H1 (cell line): ENCODE results near the gene CRABP2. TPM values are rescaled to one million over a fixed set of nuclear protein-coding genes. Genes with fewer than 3 reads are reported as not detected.

Source experiments
- CTCF ChIA-PET: fragments of 300-600 bp; sonication (Branson Sonifier 250); formaldehyde crosslinking; loops from one replicate; lab custom pipeline; 2021; ENCODE audit not compliant: partially characterized antibody; lab: Charles Lee
- POLR2A ChIA-PET: fragments of 300-600 bp; sonication (Branson Sonifier 250); formaldehyde crosslinking; loops from one replicate; lab custom pipeline; 2021; ENCODE audit warnings: inconsistent platforms; ENCODE audit not compliant: partially characterized antibody; lab: Charles Lee
- DNase-seq, 2 experiments: peaks; one replicate each; pipeline versions ENCODE4 v3.0.0 to v3.0.0-alpha.2; 2010 to 2022; ENCODE audit warnings: low spot score in 2 of 2, low read depth in 1 of 2, mixed read lengths in 1 of 2
- FAIRE-seq: peaks from 2 replicates; lab custom pipeline; 2011; peaks lifted over from hg19 to GRCh38; lab: Jason Lieb, UNC
- H2AFZ ChIP-seq: 2 replicates; pipeline ENCODE4 v1.8.1; 2012; ENCODE audit warnings: low read length, inconsistent platforms
- H2AK5ac ChIP-seq: 2 replicates; pipeline ENCODE4 v1.6.1; 2013; ENCODE audit warnings: low read depth, low read length
- H2BK120ac ChIP-seq: replicated peaks from 2 replicates; pipeline ENCODE3; 2013; ENCODE audit warnings: low read depth, low read length, inconsistent platforms
- H2BK12ac ChIP-seq: 2 replicates; pipeline ENCODE4 v1.6.1; 2013; ENCODE audit warnings: low read depth, low read length
- H2BK15ac ChIP-seq: 2 replicates; pipeline ENCODE4 v1.6.1; 2013; ENCODE audit warnings: low read length
- H2BK20ac ChIP-seq: 2 replicates; pipeline ENCODE4 v1.6.1; 2013; ENCODE audit warnings: low read length
- H2BK5ac ChIP-seq: 2 replicates; pipeline ENCODE4 v1.6.1; 2013; ENCODE audit warnings: low read depth, low read length
- H3K14ac ChIP-seq: 2 replicates; pipeline ENCODE4 v1.6.1; 2013; ENCODE audit warnings: inconsistent platforms; ENCODE audit not compliant: insufficient read length
- H3K18ac ChIP-seq: 2 replicates; pipeline ENCODE4 v1.6.1; 2013; ENCODE audit warnings: low read length; ENCODE audit errors: extremely low read depth
- H3K23ac ChIP-seq: 2 replicates; pipeline ENCODE4 v1.6.1; 2013; ENCODE audit warnings: inconsistent platforms; ENCODE audit not compliant: insufficient read length
- H3K23me2 ChIP-seq: 2 replicates; pipeline ENCODE4 v1.6.1; 2013; ENCODE audit warnings: low read depth, low read length
- H3K27ac ChIP-seq: 2 replicates; pipeline ENCODE4 v1.6.1; 2011; ENCODE audit warnings: low read depth, low read length, inconsistent platforms
- H3K27me3 ChIP-seq, 4 experiments: replicated peaks in 1 of 4; 1 replicate in 1 of 4; 2 replicates in 3 of 4; pipeline versions ENCODE4 v1.6.1 to v1.8.1; 2011 to 2013; ENCODE audit warnings: low read length in 3 of 4, mild to moderate bottlenecking in 3 of 4, inconsistent platforms in 2 of 4, mixed read lengths in 2 of 4, moderate library complexity in 1 of 4; ENCODE audit not compliant: control insufficient read depth in 3 of 4, insufficient read depth in 3 of 4; ENCODE audit errors: extremely low read depth in 1 of 4
- H3K36me3 ChIP-seq, 4 experiments: 2 replicates each; pipeline versions ENCODE4 v1.6.1 to v1.8.1; 2011 to 2013; ENCODE audit warnings: mild to moderate bottlenecking in 4 of 4, low read length in 3 of 4, moderate library complexity in 2 of 4, control low read depth in 1 of 4, inconsistent platforms in 1 of 4; ENCODE audit not compliant: insufficient read depth in 4 of 4, control insufficient read depth in 2 of 4
- H3K4ac ChIP-seq: replicated peaks from 2 replicates; pipeline ENCODE3; 2013; ENCODE audit warnings: low read length, low read depth, mixed read lengths, inconsistent platforms; ENCODE audit not compliant: insufficient read length
- H3K4me1 ChIP-seq, 4 experiments: replicated peaks in 1 of 4; 1 replicate in 1 of 4; 2 replicates in 3 of 4; pipeline versions ENCODE4 v1.6.1 to v1.8.1; 2011 to 2013; ENCODE audit warnings: low read length in 3 of 4, inconsistent platforms in 2 of 4, mixed read lengths in 1 of 4; ENCODE audit not compliant: insufficient read depth in 4 of 4, control insufficient read depth in 3 of 4
- H3K4me2 ChIP-seq, 2 experiments: 2 replicates each; pipeline versions ENCODE4 v1.6.1 to v1.8.1; 2011 to 2013; ENCODE audit warnings: low read depth in 2 of 2, low read length in 2 of 2, control low read depth in 1 of 2, inconsistent platforms in 1 of 2, mild to moderate bottlenecking in 1 of 2; ENCODE audit not compliant: insufficient read depth in 1 of 2
- H3K4me3 ChIP-seq, 4 experiments: fragments of 200-600, 300-600 bp in 1 of 4; sonication (generic), shearing (Covaris generic), sonication (Bioruptor Twin) in 1 of 4; 2 replicates each; pipeline versions ENCODE4 v1.5.1 to v1.8.1; 2011 to 2016; ENCODE audit warnings: low read length in 4 of 4, low read depth in 3 of 4, control low read depth in 2 of 4, inconsistent platforms in 2 of 4, mild to moderate bottlenecking in 2 of 4, mixed read lengths in 1 of 4, moderate library complexity in 1 of 4; ENCODE audit not compliant: insufficient read depth in 2 of 4; ENCODE audit errors: extremely low read depth in 1 of 4
- H3K56ac ChIP-seq: replicated peaks from 2 replicates; pipeline ENCODE3; 2013; ENCODE audit warnings: low read depth, mild to moderate bottlenecking, mixed read lengths, low read length, inconsistent platforms; ENCODE audit not compliant: insufficient read length
- H3K79me1 ChIP-seq: 2 replicates; pipeline ENCODE4 v1.6.1; 2013; ENCODE audit warnings: low read depth, low read length, control low read depth
- H3K79me2 ChIP-seq, 2 experiments: 2 replicates each; pipeline versions ENCODE4 v1.6.1 to v1.8.1; 2012 to 2013; ENCODE audit warnings: low read length in 2 of 2, mild to moderate bottlenecking in 2 of 2, inconsistent platforms in 1 of 2; ENCODE audit not compliant: insufficient read depth in 2 of 2, control insufficient read depth in 1 of 2
- H3K9ac ChIP-seq, 4 experiments: replicated peaks in 1 of 4; 1 replicate in 1 of 4; 2 replicates in 3 of 4; pipeline versions ENCODE4 v1.6.1 to v1.8.1; 2011 to 2013; ENCODE audit warnings: low read depth in 3 of 4, low read length in 3 of 4, control low read depth in 2 of 4, mild to moderate bottlenecking in 2 of 4, moderate library complexity in 2 of 4, inconsistent platforms in 1 of 4; ENCODE audit errors: extremely low read depth in 1 of 4
- H3K9me3 ChIP-seq, 2 experiments: 2 replicates each; pipeline versions ENCODE4 v1.6.1 to v1.8.1; 2012 to 2013; ENCODE audit warnings: mild to moderate bottlenecking in 2 of 2, moderate library complexity in 2 of 2, control low read depth in 1 of 2, inconsistent platforms in 1 of 2, low read depth in 1 of 2, low read length in 1 of 2, mixed read lengths in 1 of 2; ENCODE audit not compliant: insufficient read depth in 2 of 2
- H4K20me1 ChIP-seq, 2 experiments: replicated peaks in 1 of 2; 2 replicates each; pipeline versions ENCODE3 to v1.8.1; 2011 to 2013; ENCODE audit warnings: inconsistent platforms in 2 of 2, low read length in 2 of 2, mild to moderate bottlenecking in 1 of 2; ENCODE audit not compliant: insufficient read depth in 2 of 2, control insufficient read depth in 1 of 2
- H4K5ac ChIP-seq: 2 replicates; pipeline ENCODE4 v1.6.1; 2013; ENCODE audit warnings: low read length, low read depth, mixed read lengths, inconsistent platforms; ENCODE audit not compliant: insufficient read length
- H4K8ac ChIP-seq: 2 replicates; pipeline ENCODE4 v1.8.0; 2013; ENCODE audit warnings: mild to moderate bottlenecking, moderate library complexity, low read length, inconsistent platforms; ENCODE audit not compliant: insufficient read depth; ENCODE audit errors: extremely low read depth
- H4K91ac ChIP-seq: replicated peaks from 2 replicates; pipeline ENCODE3; 2013; ENCODE audit warnings: low read length, mixed read lengths, inconsistent platforms; ENCODE audit not compliant: insufficient read length
- EGR1 ChIP-seq: IDR thresholded peaks from 2 replicates; pipeline ENCODE4 v1.6.1; 2011; ENCODE audit warnings: low read depth, low read length, borderline replicate concordance
- EP300 ChIP-seq, 2 experiments: IDR thresholded peaks; 1 replicate in 1 of 2; 2 replicates in 1 of 2; pipeline ENCODE4 v1.6.1; 2011 to 2012; ENCODE audit warnings: low read depth in 2 of 2, low read length in 2 of 2, mild to moderate bottlenecking in 2 of 2, borderline replicate concordance in 1 of 2, inconsistent platforms in 1 of 2, moderate library complexity in 1 of 2
- EZH2 ChIP-seq: fragments of 200-600 bp; sonication (generic); IDR thresholded peaks from 2 replicates; pipeline ENCODE4 v1.7.1; 2012; ENCODE audit warnings: low read depth, mild to moderate bottlenecking, moderate library complexity, low read length, inconsistent platforms; ENCODE audit not compliant: severe bottlenecking
- SIN3A ChIP-seq, 2 experiments: IDR thresholded peaks in 1 of 2; conservative IDR thresholded peaks in 1 of 2; 2 replicates each; pipeline ENCODE4 v1.6.1; 2011 to 2012; ENCODE audit warnings: low read length in 2 of 2, improper control_type of control experiment in 1 of 2, low read depth in 1 of 2, mild to moderate bottlenecking in 1 of 2
- TBP ChIP-seq: IDR thresholded peaks from 2 replicates; pipeline ENCODE4 v1.6.1; 2011; ENCODE audit warnings: low read depth, low read length, improper control_type of control experiment
- ZNF274 ChIP-seq: IDR thresholded peaks from 2 replicates; pipeline ENCODE4 v1.7.0; 2012; ENCODE audit warnings: low read length, borderline replicate concordance; ENCODE audit errors: extremely low read depth
- WGBS, 2 experiments: shearing (Covaris generic) in 1 of 2; methylation state at CpG; one replicate each; pipeline versions ENCODE4 v1.1.6 to v1.1.7; 2013 to 2015; ENCODE audit warnings: low lambda C conversion rate in 2 of 2, mixed read lengths in 2 of 2, inconsistent platforms in 1 of 2, low coverage in 1 of 2, missing lambda C conversion rate in 1 of 2; ENCODE audit not compliant: insufficient replicate concordance in 2 of 2, insufficient coverage in 1 of 2, insufficient read length in 1 of 2; ENCODE audit errors: extremely low coverage in 1 of 2, missing lambda C conversion rate in 1 of 2; 5-methylcytosine and 5-hydroxymethylcytosine counted together
- polyA plus RNA-seq, 7 experiments: library from polyadenylated mRNA; depleted of rRNA in 3 of 7; stranded (reverse) in 5 of 7; unstranded in 2 of 7; fragments of >200 nt in 5 of 7; fragments of 200-250 nt in 2 of 7; gene quantifications; 1 replicate in 5 of 7; 2 replicates in 1 of 7; 4 replicates in 1 of 7; pipeline versions ENCODE4 v1.2.1 to v1.2.3, GENCODE V29; 2011 to 2013; ENCODE audit warnings: missing spikeins in 2 of 7, mixed read lengths in 2 of 7
- total RNA-seq: library from RNA; stranded (reverse); fragmentation: NEBNext Ultra II Directional; extraction: Animal tissue kit (Norgen Biotek cat#: 25700); gene quantifications from 2 replicates; pipeline ENCODE4 v1.2.1, GENCODE V29; 2021
- TF ChIP-seq, protein P1 (sequence below): IDR thresholded peaks from 2 replicates; pipeline ENCODE4 v1.6.1; 2012; ENCODE audit warnings: low read length, inconsistent platforms

CRABP2 gene
- total and polyA plus RNA-seq, 2 of the 8 experiments (the other 6 are each of a cell fraction or from before 2014, with no cell fraction given): 69.2 to 119 TPM

DNA sequence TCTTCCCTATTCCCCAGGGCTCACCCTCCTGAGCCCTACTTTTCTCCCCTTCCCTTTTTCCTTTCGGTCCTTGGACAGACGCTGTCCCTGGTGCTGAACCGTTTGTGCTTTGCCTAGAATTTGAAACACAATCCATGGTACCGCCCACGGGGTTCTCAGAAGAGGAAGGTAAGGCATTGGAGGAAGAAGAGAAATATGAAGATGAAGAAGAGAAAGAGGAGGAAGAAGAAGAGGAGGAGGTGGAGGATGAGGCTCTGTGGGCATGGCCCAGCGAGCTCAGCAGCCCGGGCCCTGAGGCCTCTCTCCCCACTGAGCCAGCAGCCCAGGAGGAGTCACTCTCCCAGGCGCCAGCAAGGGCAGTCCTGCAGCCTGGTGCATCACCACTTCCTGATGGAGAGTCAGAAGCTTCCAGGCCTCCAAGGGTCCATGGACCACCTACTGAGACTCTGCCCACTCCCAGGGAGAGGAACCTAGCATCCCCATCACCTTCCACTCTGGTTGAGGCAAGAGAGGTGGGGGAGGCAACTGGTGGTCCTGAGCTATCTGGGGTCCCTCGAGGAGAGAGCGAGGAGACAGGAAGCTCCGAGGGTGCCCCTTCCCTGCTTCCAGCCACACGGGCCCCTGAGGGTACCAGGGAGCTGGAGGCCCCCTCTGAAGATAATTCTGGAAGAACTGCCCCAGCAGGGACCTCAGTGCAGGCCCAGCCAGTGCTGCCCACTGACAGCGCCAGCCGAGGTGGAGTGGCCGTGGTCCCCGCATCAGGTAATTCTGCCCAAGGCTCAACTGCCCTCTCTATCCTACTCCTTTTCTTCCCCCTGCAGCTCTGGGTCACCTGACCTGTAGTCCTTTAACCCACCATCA lies 53.0 kb downstream of the CRABP2 start:
- Histone ChIP-seq H2AFZ (no peak overlapping the region), H3K23ac (no peak overlapping the region), H3K27me3 (peaks cover 2 to 32% (median 26%) of the 10 kb centered on the region in 4 experiments), H4K91ac (no peak overlapping the region), H3K4me1 (peaks cover 2 to 9% (median 4%) of the 10 kb centered on the region in 4 experiments; a peak in 6 of 7 replicates), H2AK5ac (no peak overlapping the region), H3K27ac (no peak overlapping the region), H3K9ac (no peak overlapping the region), H3K36me3 (no peaks in the 10 kb centered on the region), H4K5ac (no peak overlapping the region), H2BK12ac (no peak overlapping the region), H4K20me1 (peaks cover 0 to 2% of the 10 kb centered on the region in 2 experiments), H2BK5ac (no peak overlapping the region), H2BK120ac (no peak overlapping the region), H3K23me2 (peaks cover 7% of the 10 kb centered on the region), H3K79me1 (no peaks in the 10 kb centered on the region), H3K4ac (no peak overlapping the region), H2BK20ac (no peak overlapping the region), H3K9me3 (no peaks in the 10 kb centered on the region)
- ChIA-PET CTCF (interaction anchor here (1.0 to 43.0 kb wide), 10 partner anchors 8 to 194 kb away, joined by 3 to 868 read pairs (median 10); partner anchors contain the start of genes BCAN, CRABP2, HAPLN2 and NES), POLR2A (interaction anchor here (0.7 to 2.6 kb wide), 11 partner anchors 10 to 155 kb away, joined by 3 to 13 read pairs (median 3); partner anchors contain the start of genes BCAN, HAPLN2, NAXE and NES)
- peak in 1 of 2 experiments; percentile 92 for DNase-seq
- whole genome bisulfite sequencing, 2 experiments: 62% methylated on average over 16 of the region's 16 CpGs; no CpG with 5 or more reads in 1 of the 2 experiments
- no peak for TF ChIP-seq EZH2
- TF ChIP-seq SIN3A (conservative IDR thresholded peaks at IDR 0.05 in 1 of 2, IDR thresholded peaks at IDR 0.05 in 1 of 2; ENCODE audit: low read depth in 1 of 2, low read length in 2 of 2): peak; percentile 69 to 88; a peak in 2 of 4 replicates
- TF ChIP-seq EP300 (IDR thresholded peaks at IDR 0.05; ENCODE audit: borderline replicate concordance in 1 of 2, low read depth in 2 of 2, low read length in 2 of 2): no peak
- peak; percentile 33; the same call in 1 of the 2 replicates for TF ChIP-seq EGR1
- TF ChIP-seq, protein P1, sequence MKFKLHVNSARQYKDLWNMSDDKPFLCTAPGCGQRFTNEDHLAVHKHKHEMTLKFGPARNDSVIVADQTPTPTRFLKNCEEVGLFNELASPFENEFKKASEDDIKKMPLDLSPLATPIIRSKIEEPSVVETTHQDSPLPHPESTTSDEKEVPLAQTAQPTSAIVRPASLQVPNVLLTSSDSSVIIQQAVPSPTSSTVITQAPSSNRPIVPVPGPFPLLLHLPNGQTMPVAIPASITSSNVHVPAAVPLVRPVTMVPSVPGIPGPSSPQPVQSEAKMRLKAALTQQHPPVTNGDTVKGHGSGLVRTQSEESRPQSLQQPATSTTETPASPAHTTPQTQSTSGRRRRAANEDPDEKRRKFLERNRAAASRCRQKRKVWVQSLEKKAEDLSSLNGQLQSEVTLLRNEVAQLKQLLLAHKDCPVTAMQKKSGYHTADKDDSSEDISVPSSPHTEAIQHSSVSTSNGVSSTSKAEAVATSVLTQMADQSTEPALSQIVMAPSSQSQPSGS: no peak
- no peak for TF ChIP-seq ZNF274
- TF ChIP-seq TBP: no peak
- TF ChIP-seq, all 59 proteins: peak for 2
- no peak overlapping the region for H3K18ac ChIP-seq
- no peaks in the 10 kb centered on the region for H3K79me2 ChIP-seq
- FAIRE-seq: no peak
- H4K8ac ChIP-seq: no peak overlapping the region
- no peak overlapping the region for H3K4me2 ChIP-seq
- H3K56ac ChIP-seq: no peak overlapping the region
- H3K4me3 ChIP-seq: no peak overlapping the region
- no peak overlapping the region for H3K14ac ChIP-seq
- H2BK15ac ChIP-seq: no peak overlapping the region
